A549 (cell line): Measurements from ENCODE around the gene TACC2. TPM values are rescaled to one million over a fixed set of nuclear protein-coding genes. Genes with fewer than 3 reads are reported as not detected.

Experiments
- ATAC-seq, 2 experiments: fragments of 200-7000 bp in 1 of 2; fragments of >200 bp in 1 of 2; cut with Nextera tagmentation in 1 of 2; cut with Tn5 transposase in 1 of 2; 3 replicates each; pipeline versions ENCODE4 v1.8.0 to v1.9.1; 2018 to 2020; ENCODE audit warnings: mild to moderate bottlenecking in 1 of 2, moderate library complexity in 1 of 2
- CTCF ChIA-PET: fragments of 300-600 bp; sonication (Branson Sonifier 250); formaldehyde crosslinking; extraction: SDS; loops from one replicate; lab custom pipeline; 2021; ENCODE audit warnings: antibody characterized with exemption, inconsistent platforms; lab: Yijun Ruan, JAX
- POLR2A ChIA-PET: fragments of 350-600 bp; formaldehyde crosslinking; extraction: SDS; loops from one replicate; lab custom pipeline; 2021; ENCODE audit warnings: antibody characterized with exemption, inconsistent platforms; lab: Yijun Ruan, JAX
- DNase-seq, 2 experiments: peaks; one replicate each; pipeline versions ENCODE4 v3.0.0 to v3.0.0-alpha.2; 2011 to 2016; ENCODE audit warnings: low read depth in 1 of 2, low spot score in 1 of 2
- FAIRE-seq: peaks from 2 replicates; lab custom pipeline; 2011; peaks lifted over from hg19 to GRCh38; lab: Jason Lieb, UNC
- H3K27ac ChIP-seq, 2 experiments: fragments of >200 bp; sonication (Bioruptor Twin); formaldehyde crosslinking; 3 replicates each; pipeline ENCODE4 v1.5.1; 2016 to 2017
- H3K4me1 ChIP-seq: fragments of >200 bp; sonication (Bioruptor Twin); formaldehyde crosslinking; 3 replicates; pipeline ENCODE4 v1.6.1; 2016
- H3K4me2 ChIP-seq: fragments of >200 bp; sonication (Bioruptor Twin); formaldehyde crosslinking; 3 replicates; pipeline ENCODE4 v1.6.1; 2016
- H3K4me3 ChIP-seq: fragments of >200 bp; sonication (Bioruptor Twin); formaldehyde crosslinking; 3 replicates; pipeline ENCODE4 v1.5.1; 2016
- H3K9me3 ChIP-seq: fragments of >200 bp; sonication (Bioruptor Twin); formaldehyde crosslinking; 3 replicates; pipeline ENCODE4 v1.6.1; 2016
- ATOH8 ChIP-seq: fragments of 250-450 bp; sonication (Bioruptor Pico); IDR thresholded peaks from 2 replicates; pipeline ENCODE4 v1.5.0; 2020; ENCODE audit warnings: low read depth, mild to moderate bottlenecking, moderate library complexity
- BCL3 ChIP-seq: fragments of >200 bp; sonication (Bioruptor Twin); formaldehyde crosslinking; IDR thresholded peaks from 3 replicates; pipeline ENCODE4 v1.6.1; 2016
- CHD2 ChIP-seq: fragments of 150-350 bp; IDR thresholded peaks from 2 replicates; pipeline ENCODE4 v1.6.1; 2014; ENCODE audit warnings: low read length; ENCODE audit not compliant: partially characterized antibody
- FOSL2 ChIP-seq, 2 experiments: fragments of 450-650 bp in 1 of 2; fragments of >200 bp in 1 of 2; sonication (Bioruptor Twin) in 1 of 2; formaldehyde crosslinking; IDR thresholded peaks; 2 replicates each; pipeline versions ENCODE4 v1.5.0 to v1.6.1; 2016 to 2020; ENCODE audit warnings: mild to moderate bottlenecking in 1 of 2, moderate library complexity in 1 of 2
- HES2 ChIP-seq: fragments of >200 bp; sonication (Bioruptor Twin); formaldehyde crosslinking; IDR thresholded peaks from 2 replicates; pipeline ENCODE4 v1.6.1; 2016
- JUN ChIP-seq, 2 experiments: fragments of >200 bp; sonication (Bioruptor Twin); formaldehyde crosslinking; IDR thresholded peaks; 2 replicates in 1 of 2; 3 replicates in 1 of 2; pipeline ENCODE4 v1.6.1; 2016 to 2017
- KDM1A ChIP-seq: fragments of 200-600 bp; sonication (generic); IDR thresholded peaks from 2 replicates; pipeline ENCODE4 v1.6.1; 2016; ENCODE audit warnings: low read depth, mild to moderate bottlenecking
- NFE2L2 ChIP-seq: fragments of 150-350 bp; conservative IDR thresholded peaks from 2 replicates; pipeline ENCODE4 v1.6.1; 2014; ENCODE audit warnings: low read length
- PHF8 ChIP-seq: fragments of 200-600 bp; sonication (generic); IDR thresholded peaks from 2 replicates; pipeline ENCODE4 v1.6.1; 2016; ENCODE audit warnings: low read depth, mild to moderate bottlenecking, antibody characterized with exemption, moderate library complexity, borderline replicate concordance
- POLR2A ChIP-seq: IDR thresholded peaks from 2 replicates; pipeline ENCODE4 v1.6.1; 2012; ENCODE audit warnings: mild to moderate bottlenecking, low read length
- RAD21 ChIP-seq, 2 experiments: fragments of >200 bp in 1 of 2; sonication (Bioruptor Twin) in 1 of 2; formaldehyde crosslinking in 1 of 2; IDR thresholded peaks in 1 of 2; conservative IDR thresholded peaks in 1 of 2; 2 replicates in 1 of 2; 3 replicates in 1 of 2; pipeline ENCODE4 v1.6.1; 2012 to 2018; ENCODE audit warnings: inconsistent platforms in 1 of 2
- RCOR1 ChIP-seq: fragments of 150-350 bp; IDR thresholded peaks from 2 replicates; pipeline ENCODE4 v1.6.1; 2014; ENCODE audit warnings: antibody characterized with exemption, low read length, low read depth
- TFCP2L1 ChIP-seq: fragments of 250-450 bp; sonication (Bioruptor Pico); IDR thresholded peaks from 2 replicates; pipeline ENCODE4 v1.5.0; 2021; ENCODE audit warnings: mild to moderate bottlenecking
- whole genome bisulfite sequencing: methylation state at CpG from one replicate; pipeline ENCODE4 v1.1.6; 2017; ENCODE audit errors: missing lambda C conversion rate; 5-methylcytosine and 5-hydroxymethylcytosine counted together
- polyA plus RNA-seq, 4 experiments: library from polyadenylated mRNA; depleted of rRNA in 3 of 4; stranded (reverse); fragments of >200 nt; fragmentation: RNase III in 1 of 4; extraction: RNeasy Plus Mini Kit Qiagen cat#74134 plus additional on column Dnase treatment in 1 of 4; gene quantifications; 2 replicates in 3 of 4; 3 replicates in 1 of 4; pipeline ENCODE4 v1.2.3, GENCODE V29; 2011 to 2017

The TACC2 gene
- polyA plus RNA-seq, 2 of the 4 experiments (the other 2 are of a cell fraction), result 83.3 to 128 TPM

GRCh38 chr10:122271076-122271475 lies 282.1 kb downstream of the TACC2 start, which contains the start of gene BTBD16:
BTBD16 (plus strand) TSS chr10:122271296; CDS start chr10:122275082, 3,786 bp downstream.
- CTCF ChIA-PET, result interaction anchor here (0.6 to 4.5 kb wide), 6 partner anchors 9 to 295 kb away, joined by 3 to 64 read pairs (median 4); no protein-coding TSS in a partner anchor
- POLR2A ChIA-PET, result no interaction called here
- no peak within 1 kb of the TSS for H3K27ac ChIP-seq
- DNase-seq (no peak), ATAC-seq (no peak), FAIRE-seq (no peak)
- H3K4me1 ChIP-seq, result peaks cover 14% of the 10 kb centered on the region
- no peak within 1 kb of the TSS for H3K4me3 ChIP-seq
- 87% methylated on average over 4 of the region's 5 CpGs for WGBS
- H3K4me2 ChIP-seq, result no peak within 1 kb of the TSS
- no peaks in the 10 kb centered on the region for H3K9me3 ChIP-seq
- TF ChIP-seq CHD2 (no peak), POLR2A (no peak), NFE2L2 (no peak), TFCP2L1 (CRISPR knock-in tag) (no peak)

- Histone ChIP-seq H3K27ac (no peak overlapping the region), H3K4me1 (peaks cover 10% of the 10 kb centered on the region), H3K9me3 (no peaks in the 10 kb centered on the region), H3K4me3 (no peak overlapping the region), H3K4me2 (no peak overlapping the region)
- ChIA-PET CTCF (interaction anchor here (1.1 kb wide), 1 partner anchor 292 kb away, joined by 5 read pairs; no protein-coding TSS in a partner anchor), POLR2A (no interaction called here)
- TF ChIP-seq PHF8 (no peak), RCOR1 (no peak), ATOH8 (no peak), KDM1A (no peak), BCL3 (no peak), JUN (IDR thresholded peaks at IDR 0.05) (no peak), RAD21 (conservative IDR thresholded peaks at IDR 0.05 in 1 of 2, IDR thresholded peaks at IDR 0.05 in 1 of 2) (no peak), HES2 (no peak)
- DNase-seq, result no peak
- FAIRE-seq, result no peak
- WGBS, result 90% methylated on average over 10 of the region's 10 CpGs
- ATAC-seq, result no peak
Observed at GRCh38 chr10:122273966-122274545, 285.1 kb downstream of the TACC2 start.

GRCh38 chr10:122276611-122277208 lies 287.7 kb downstream of the TACC2 start:
- CTCF ChIA-PET, result interaction anchor here (0.8 to 5.2 kb wide), 6 partner anchors 9 to 289 kb away, joined by 3 to 27 read pairs (median 7); no protein-coding TSS in a partner anchor
- POLR2A ChIA-PET, result no interaction called here
- peaks cover 10% of the 10 kb centered on the region for H3K4me1 ChIP-seq
- no peak for FAIRE-seq
- H3K4me2 ChIP-seq, result no peak overlapping the region
- peak; percentile 50 to 71 for DNase-seq
- no peak for TF ChIP-seq BCL3
- no peak for TF ChIP-seq FOSL2 (IDR thresholded peaks at IDR 0.05)
- peak; percentile 29; the same call in 1 of the 2 replicates for TF ChIP-seq FOSL2 (CRISPR knock-in tag; IDR thresholded peaks at IDR 0.05)
- no peak overlapping the region for H3K4me3 ChIP-seq
- H3K9me3 ChIP-seq, result no peaks in the 10 kb centered on the region
- ATAC-seq, result peak; percentile 81 to 86; a peak in 5 of 6 replicates
- no peak overlapping the region for H3K27ac ChIP-seq
- WGBS, result 95% methylated on average over 6 of the region's 6 CpGs
